ENCODE measurements around the gene SERP1.

Gene SERP1

DNA sequence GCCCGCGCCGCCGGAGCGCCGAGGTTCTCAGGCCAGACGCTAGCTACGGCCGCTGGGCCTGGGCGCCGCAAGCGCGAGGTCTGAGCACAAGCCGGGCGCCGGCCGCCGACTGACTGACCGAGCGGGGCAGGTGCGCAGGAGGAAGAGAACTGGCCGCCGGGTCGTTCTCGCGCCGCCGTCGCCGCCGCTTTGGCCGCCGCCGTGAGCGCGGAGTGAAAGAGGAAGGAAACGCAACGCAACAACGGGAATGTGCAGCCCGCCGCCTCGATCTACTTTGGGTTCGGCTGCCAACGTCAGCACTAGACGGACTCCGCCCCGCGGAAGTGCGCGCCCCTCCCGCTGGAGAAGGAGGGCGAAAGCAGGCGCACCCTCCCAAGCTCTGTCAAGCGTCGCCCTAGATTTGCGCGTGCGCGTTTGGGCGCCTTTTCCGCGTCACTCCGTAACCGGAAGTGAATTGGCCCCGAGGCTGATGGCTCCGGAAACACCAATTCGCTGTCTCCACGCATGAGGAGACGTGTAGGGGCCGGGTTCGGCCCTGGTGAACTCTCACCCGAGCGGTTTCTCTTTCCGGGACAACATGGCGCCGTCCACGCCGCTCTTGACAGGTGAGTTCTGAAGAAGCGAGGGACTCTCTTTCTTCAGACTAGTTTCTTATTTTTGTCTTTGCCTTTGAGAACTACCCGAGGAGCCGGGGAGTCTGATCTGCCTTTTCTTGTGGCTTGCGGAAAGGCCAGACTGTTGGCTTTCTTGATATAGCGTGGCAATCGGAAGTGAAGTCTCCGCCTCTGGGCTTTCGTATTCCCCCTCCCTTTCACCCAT is at the start of gene SERP1, which contains the start of gene EIF2A:
TSS of gene SERP1 (minus strand) at position 271 of the 819 bp plus-strand sequence. CDS start 361 bp downstream, outside the sequence.
TSS of gene EIF2A (plus strand) at position 562 of the 819 bp plus-strand sequence. CDS start at position 578, 16 bp downstream.
- peak; percentile 87 for DNase-seq (ENCODE audit: low read depth)

GRCh38 chr3:150594150-150594549 is 47.9 kb upstream of the SERP1 start:
- DNase-seq (ENCODE audit: low read depth): no peak

DNA sequence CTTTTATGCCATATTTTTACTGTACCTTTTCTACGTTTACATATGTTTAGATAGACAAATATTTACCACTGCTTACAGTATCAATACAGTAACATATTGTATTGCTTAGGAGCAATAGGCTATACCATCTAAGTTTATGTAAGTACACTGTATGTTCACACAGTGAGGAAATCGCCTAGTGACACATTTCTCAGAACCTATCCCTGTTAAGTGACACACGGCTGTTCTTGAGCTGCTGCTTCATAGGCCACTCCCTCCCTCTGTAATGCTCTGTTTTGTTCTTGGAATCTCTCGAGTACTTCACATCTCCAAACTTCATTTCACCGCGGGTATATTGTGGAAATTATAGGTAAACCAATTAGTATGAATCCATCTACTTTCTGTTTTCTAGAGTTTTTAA is 43.5 kb upstream of the SERP1 start:
- no peak for DNase-seq (ENCODE audit: low read depth)

DNA sequence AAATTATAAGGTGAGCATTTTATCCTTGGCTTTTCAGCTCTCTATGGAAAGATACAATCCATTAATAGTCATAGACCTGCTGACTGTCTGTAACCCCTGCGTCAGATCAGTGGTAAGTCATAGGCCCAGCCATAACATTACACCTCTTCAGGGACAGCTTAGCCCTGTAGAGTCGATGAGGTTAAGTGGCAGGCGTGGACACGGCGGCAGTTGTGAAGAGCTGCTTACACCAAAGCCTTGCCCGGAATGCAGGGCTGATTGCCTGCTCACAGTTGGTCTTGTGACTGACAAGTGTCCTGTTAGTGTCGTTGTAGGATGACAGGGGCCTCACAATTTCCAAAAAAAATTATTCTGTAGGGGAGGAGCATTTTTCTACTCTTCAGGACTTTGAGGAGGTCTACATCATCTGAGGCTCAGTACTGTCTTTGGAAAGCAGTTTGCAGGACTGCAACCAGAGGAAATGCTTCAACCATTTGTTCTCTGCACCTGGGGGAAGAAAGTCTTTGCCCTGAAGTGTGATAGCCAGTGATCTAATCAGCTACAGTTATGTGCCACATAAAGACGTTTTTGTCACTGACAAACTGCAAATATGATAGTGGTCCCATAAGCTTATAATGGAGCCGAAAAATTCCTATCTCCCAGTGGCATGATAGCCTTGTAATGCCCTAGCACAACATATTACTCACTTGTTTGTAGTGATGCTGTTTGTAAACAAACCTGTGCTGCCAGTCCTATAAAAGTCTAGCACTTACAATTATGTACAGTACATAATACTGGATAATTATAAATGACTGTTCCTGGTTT is 41.9 kb upstream of the SERP1 start:
- no peak for DNase-seq (ENCODE audit: low read depth)

DNA sequence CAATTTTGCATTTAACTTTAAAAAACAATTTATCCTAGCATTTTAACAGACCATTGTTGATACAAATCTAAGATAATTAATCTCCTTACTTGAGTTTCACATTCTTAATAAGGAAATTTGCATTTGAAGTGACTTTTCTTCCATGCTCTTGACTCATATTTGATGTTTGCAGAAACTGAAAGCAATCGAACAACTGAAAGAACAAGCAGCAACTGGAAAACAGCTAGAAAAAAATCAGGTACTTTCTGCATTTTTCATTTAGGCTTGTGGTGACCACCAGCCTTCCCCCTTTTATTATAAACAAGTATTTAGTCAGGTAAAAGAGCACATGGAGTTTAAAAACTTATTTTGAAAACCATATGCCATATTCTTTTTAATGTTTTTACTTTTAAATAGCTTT is 36.7 kb upstream of the SERP1 start:
- no peak for DNase-seq (ENCODE audit: low read depth)

DNA sequence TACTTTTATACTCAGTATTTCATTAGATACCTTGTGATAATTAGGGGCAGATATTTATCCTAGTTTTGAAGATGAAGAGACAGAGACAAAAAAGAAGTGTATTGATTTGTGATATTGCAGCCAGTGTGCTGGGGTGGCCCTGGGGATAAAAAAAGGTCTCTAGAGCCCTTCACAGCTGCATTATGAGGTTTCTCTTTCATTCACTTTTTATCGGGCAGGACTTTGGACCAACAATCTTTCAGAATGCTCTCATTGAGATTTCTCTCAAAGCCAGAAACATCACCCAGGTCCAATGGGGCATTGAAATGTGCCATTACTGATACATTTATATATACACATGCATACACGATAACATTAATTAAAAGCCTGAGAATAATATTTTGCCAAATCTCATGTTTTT is 36.3 kb upstream of the SERP1 start:
- DNase-seq (ENCODE audit: low read depth): no peak

DNA sequence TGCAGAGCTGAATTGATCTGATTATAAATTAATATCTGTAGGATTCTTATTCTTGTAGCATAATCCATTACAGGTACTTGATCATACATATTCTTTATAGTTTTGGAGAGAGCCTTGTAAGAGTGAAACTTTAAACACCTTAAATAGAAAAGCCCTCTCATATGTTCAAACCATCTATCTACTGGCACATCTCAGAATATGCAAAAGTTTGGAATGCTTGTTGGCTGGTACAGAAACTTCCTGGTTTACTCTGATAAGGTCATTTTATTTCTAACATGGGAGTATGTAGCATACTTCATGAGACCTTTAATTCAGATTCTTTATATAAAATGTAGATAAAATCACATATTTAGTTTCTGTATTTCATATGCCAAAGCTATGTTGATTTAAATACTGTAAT is 34.9 kb upstream of the SERP1 start:
- DNase-seq (ENCODE audit: low read depth): no peak

- DNase-seq (ENCODE audit: low read depth): no peak
Observed at GRCh38 chr3:150577855-150578254, 31.6 kb upstream of the SERP1 start.

DNA sequence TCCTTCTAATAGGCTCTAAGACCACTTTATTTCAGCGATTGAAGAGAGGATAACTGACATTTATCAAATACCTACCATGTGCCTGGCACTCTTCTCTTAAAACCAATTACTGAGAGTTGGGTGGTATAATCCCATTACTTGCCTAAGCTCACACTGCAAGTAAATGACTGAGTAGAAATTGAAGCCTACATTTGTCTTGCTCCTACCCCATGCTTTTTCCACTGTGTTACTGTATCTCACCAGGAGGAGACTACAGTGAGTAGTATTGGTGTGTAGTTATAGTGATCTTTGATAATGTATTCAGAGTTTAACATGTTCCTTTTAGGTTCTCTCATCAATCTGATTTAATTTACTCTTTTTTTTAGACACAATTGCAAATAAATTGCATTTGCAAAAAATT is 21.0 kb upstream of the SERP1 start:
- DNase-seq (ENCODE audit: low read depth): no peak

- no peak for DNase-seq (ENCODE audit: low read depth)
Observed at GRCh38 chr3:150564243-150564642, 17.9 kb upstream of the SERP1 start.

DNA sequence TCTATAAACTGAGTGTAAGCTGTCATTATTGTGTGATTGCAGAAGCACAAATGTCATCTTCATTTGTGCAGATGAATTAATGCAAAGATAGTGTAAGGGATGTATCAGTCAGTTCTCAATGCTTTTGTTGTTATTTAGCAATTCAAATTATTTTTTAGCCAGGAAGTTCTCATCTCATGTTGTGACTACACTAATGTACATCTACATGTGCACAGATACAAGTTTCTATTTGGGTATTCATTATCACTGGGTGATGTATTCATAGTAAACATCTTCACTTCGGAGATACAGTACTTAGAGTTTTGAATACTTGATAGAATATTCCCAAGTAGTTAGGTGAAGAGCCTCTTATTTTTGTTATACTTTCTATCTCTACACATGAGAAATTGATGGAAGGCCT is 11.4 kb upstream of the SERP1 start:
- no peak for DNase-seq (ENCODE audit: low read depth)

- DNase-seq (ENCODE audit: low read depth): no peak
Observed at GRCh38 chr3:150556792-150557191, 10.5 kb upstream of the SERP1 start.

DNA sequence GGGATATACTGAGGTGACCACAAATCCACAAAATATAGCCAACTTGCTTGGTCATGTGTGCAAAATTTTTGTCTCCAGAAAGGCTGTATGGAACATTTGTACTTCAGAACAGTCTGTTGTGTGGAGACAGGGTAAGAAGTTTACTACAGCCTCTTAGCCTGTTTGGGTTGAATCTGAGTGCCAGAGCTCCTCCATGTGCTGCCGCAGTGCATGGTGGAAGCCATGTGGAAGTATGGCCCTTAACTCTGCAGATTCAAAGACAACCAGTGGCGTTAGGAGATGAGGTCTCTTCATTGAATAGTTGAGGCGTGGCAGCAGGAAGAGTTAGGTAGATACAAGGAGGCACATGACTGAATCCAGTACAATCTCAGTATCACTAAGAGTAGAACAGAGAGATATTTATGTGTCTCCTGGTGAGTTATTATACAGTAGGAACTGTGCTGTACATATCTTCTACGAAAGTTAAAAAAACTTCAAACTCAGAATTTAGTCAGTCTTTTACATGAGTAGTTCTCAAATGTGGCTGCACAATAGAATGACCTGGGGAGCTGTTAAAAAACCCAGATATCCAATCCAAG is 9.7 kb upstream of the SERP1 start:
- no peak for DNase-seq (ENCODE audit: low read depth)

DNA sequence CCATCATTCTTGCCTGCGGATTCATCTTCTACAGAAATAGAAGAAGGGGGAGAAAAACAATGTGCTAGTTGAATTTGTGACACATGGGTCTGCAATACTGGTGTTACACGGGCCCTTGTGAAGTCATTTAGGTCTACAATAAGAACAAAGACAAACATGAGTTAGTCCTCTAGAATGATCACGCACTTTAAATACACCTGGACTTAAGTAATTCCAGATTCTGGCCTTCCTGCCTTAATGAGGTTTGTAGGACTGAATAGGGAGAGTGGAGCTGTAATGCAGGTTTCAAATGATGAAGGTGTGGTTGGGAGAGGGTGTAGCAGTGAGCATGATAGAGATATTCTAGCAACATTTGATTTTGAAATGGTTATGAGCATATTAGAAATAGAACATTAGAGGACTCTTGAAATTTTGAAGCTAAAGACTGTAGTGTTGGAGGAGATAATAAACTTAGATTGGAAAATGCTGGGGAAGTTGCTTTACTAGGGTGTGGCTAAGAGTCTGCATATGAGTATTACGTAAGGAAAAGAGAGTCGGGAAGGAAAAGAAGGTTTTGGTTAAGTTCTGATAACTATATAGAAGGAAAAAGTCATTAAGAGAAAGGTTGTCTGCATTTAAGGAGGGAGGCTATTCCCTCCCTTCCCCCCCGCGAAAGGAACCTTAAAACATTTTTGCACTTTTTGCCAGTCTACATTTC is 897 bp upstream of the SERP1 start:
- DNase-seq (ENCODE audit: low read depth): no peak

DNA sequence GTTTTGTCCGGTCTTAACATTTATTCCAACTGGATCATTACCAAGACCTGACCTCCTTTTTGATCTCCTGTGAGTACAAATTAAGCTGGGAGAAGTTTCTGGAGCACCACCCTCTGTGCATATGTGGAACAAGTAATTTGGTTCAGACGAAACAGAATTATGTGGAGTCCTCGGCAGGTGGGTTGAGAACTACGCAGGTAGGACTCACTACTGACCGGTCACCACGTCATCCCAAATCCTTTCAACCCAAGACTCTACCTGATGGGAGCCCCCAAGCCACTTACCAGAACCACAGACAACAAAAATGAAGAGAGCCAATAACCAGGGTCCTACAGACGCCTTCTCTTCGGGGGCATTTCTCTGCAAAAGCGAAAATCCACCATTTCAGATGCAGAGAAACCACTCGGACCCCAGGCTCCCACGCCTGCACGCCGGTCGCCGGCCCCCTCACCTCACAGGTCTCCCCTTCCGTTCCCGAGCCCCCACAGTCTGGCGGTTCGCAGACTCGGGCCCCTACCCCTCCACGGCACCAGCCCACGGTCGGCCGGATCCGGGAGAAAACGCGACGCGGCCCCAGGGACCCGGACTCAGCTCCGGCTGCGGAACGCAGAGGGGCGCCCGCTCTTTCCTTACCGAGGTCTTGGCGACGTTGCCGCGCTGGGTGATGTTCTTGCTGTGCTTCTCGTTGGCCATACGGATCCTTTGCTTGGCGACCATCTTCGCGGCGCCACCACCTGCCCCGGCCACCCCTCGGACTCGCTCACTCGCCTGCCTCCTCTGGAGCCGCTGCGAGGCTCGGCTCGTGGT is 674 bp downstream of the SERP1 start:
- DNase-seq (ENCODE audit: low read depth): no peak

GRCh38 chr3:150544726-150545125 is 1.6 kb downstream of the SERP1 start:
- no peak for DNase-seq (ENCODE audit: low read depth)

DNA sequence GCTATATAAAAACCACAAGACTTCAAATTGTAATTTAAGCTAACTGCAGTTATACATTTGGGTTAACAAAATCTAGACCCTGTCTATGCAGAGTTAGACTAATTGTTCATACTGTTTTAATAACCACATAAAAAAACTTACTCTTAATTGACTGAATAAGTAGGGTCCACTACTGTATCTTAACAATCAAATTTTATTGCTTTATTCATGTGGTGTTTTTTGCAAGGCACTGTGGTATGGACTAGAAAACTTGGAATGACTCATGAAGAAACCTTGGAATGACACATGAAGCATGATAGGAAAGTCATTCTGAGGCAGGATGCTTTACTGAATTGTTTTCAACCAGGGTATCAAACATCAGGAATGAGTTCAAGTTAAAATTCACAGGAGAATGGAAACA is 2.3 kb downstream of the SERP1 start:
- no peak for DNase-seq (ENCODE audit: low read depth)

GRCh38 chr3:150543531-150543930 is 2.8 kb downstream of the SERP1 start:
- DNase-seq (ENCODE audit: low read depth): no peak

DNA sequence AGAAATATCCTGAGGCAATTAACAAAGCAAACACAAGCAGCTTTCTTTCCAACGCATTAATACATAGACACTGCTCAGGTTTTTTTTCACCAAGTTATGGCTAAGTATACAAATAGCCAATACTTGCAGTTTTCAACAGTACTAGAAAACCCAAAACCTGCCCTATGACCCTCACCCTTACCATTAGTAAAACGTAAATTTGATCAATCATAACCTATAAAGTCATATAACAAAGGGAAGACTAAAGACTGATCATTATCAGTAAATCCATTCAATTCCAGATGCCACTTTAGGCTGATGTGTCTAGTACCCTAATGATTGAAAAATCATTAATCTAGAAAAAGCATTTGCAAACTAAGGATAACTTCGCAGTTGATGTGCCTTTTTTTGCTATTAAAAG is 3.2 kb downstream of the SERP1 start:
- no peak for DNase-seq (ENCODE audit: low read depth)

- no peak for DNase-seq (ENCODE audit: low read depth)
Observed at GRCh38 chr3:150540991-150541390, 5.3 kb downstream of the SERP1 start.

GRCh38 chr3:150540297-150540696 is 6.0 kb downstream of the SERP1 start:
- no peak for DNase-seq (ENCODE audit: low read depth)
